HepG2 (cell line): Measurements from ENCODE around the gene BATF2. TPM values are rescaled to one million over a fixed set of nuclear protein-coding genes. Genes with fewer than 3 reads are reported as not detected.

ENCODE experiments used
- ASH2L ChIP-seq: fragments of 300-600, 200-600 bp; sonication (generic); IDR thresholded peaks from 2 replicates; pipeline ENCODE4 v1.7.0; 2017; ENCODE audit warnings: low read depth, mild to moderate bottlenecking, moderate library complexity, mixed read lengths, low read length; ENCODE audit not compliant: insufficient read length
- KDM6A ChIP-seq: IDR thresholded peaks from 2 replicates; pipeline ENCODE4 v1.6.1; 2016; ENCODE audit warnings: low read depth
- MAFK ChIP-seq, 2 experiments: IDR thresholded peaks in 1 of 2; conservative IDR thresholded peaks in 1 of 2; 2 replicates each; pipeline ENCODE4 v1.6.1; 2011; ENCODE audit warnings: improper control_type of control experiment in 2 of 2, low read length in 2 of 2
- MED13 ChIP-seq: sonication (generic); formaldehyde crosslinking; IDR thresholded peaks from 2 replicates; pipeline ENCODE4 v1.5.0; 2020; ENCODE audit warnings: missing genetic modification reagents
- NFKB2 ChIP-seq: sonication (generic); formaldehyde crosslinking; IDR thresholded peaks from 2 replicates; pipeline ENCODE4 v1.4.0; 2020; ENCODE audit warnings: missing genetic modification reagents, borderline replicate concordance
- PAXIP1 ChIP-seq: sonication (generic); formaldehyde crosslinking; conservative IDR thresholded peaks from 2 replicates; pipeline ENCODE4 v1.4.0; 2020; ENCODE audit warnings: mild to moderate bottlenecking, missing genetic modification reagents, moderate library complexity
- RFX5 ChIP-seq: IDR thresholded peaks from 2 replicates; pipeline ENCODE4 v1.6.1; 2011; ENCODE audit warnings: low read depth, low read length, improper control_type of control experiment
- SIX1 ChIP-seq: sonication (generic); formaldehyde crosslinking; IDR thresholded peaks from 2 replicates; pipeline ENCODE4 v1.4.0; 2020; ENCODE audit warnings: missing genetic modification reagents, borderline replicate concordance
- TSC22D2 ChIP-seq: sonication (generic); formaldehyde crosslinking; IDR thresholded peaks from 2 replicates; pipeline ENCODE4 v1.5.1; 2020; ENCODE audit warnings: missing genetic modification reagents, mild to moderate bottlenecking, borderline replicate concordance
- ZNF180 ChIP-seq: sonication (generic); formaldehyde crosslinking; IDR thresholded peaks from 2 replicates; pipeline ENCODE4 v1.4.0; 2020; ENCODE audit warnings: low read depth, missing genetic modification reagents, borderline replicate concordance
- ZNF207 ChIP-seq: fragments of 450-650 bp; IDR thresholded peaks from 2 replicates; pipeline ENCODE4 v1.6.1; 2016; ENCODE audit warnings: antibody characterized with exemption, borderline replicate concordance
- ZNF230 ChIP-seq: sonication (generic); formaldehyde crosslinking; IDR thresholded peaks from 2 replicates; pipeline ENCODE4 v1.4.0; 2020; ENCODE audit warnings: mild to moderate bottlenecking, missing genetic modification reagents
- ZNF274 ChIP-seq: sonication (generic); formaldehyde crosslinking; IDR thresholded peaks from 2 replicates; pipeline ENCODE4 v1.5.1; 2020; ENCODE audit warnings: mild to moderate bottlenecking, missing genetic modification reagents
- ZNF318 ChIP-seq: sonication (generic); formaldehyde crosslinking; IDR thresholded peaks from 2 replicates; pipeline ENCODE4 v1.4.0; 2020; ENCODE audit warnings: mild to moderate bottlenecking, missing genetic modification reagents
- ZNF34 ChIP-seq: sonication (generic); formaldehyde crosslinking; IDR thresholded peaks from 2 replicates; pipeline ENCODE4 v1.4.0; 2020; ENCODE audit warnings: mild to moderate bottlenecking, missing genetic modification reagents, borderline replicate concordance
- polyA plus RNA-seq, 8 experiments: library from polyadenylated mRNA; depleted of rRNA in 3 of 8; stranded (reverse) in 7 of 8; unstranded in 1 of 8; fragments of >200 nt; fragmentation: Illumina TruSeq in 4 of 8; extraction: Trizol in 4 of 8; gene quantifications; 2 replicates each; pipeline versions ENCODE4 v1.2.1 to v1.2.3, GENCODE V29; 2011 to 2016; ENCODE audit warnings: low read depth in 4 of 8, missing spikeins in 1 of 8, mixed read lengths in 1 of 8; ENCODE audit not compliant: insufficient read depth in 1 of 8
- total RNA-seq, 5 experiments: library from RNA; depleted of rRNA; stranded (reverse); fragments of >200 nt; fragmentation: Illumina TruSeq; extraction: Trizol; gene quantifications; 2 replicates each; pipeline ENCODE4 v1.2.3, GENCODE V29; 2016; ENCODE audit warnings: low read depth in 1 of 5
- TF ChIP-seq, protein P1 (sequence below): sonication (generic); formaldehyde crosslinking; IDR thresholded peaks from 2 replicates; pipeline ENCODE4 v1.4.0; 2020; ENCODE audit warnings: missing genetic modification reagents
- TF ChIP-seq, protein P2 (sequence below): IDR thresholded peaks from 2 replicates; pipeline ENCODE4 v1.6.1; 2012; ENCODE audit warnings: inconsistent platforms

The BATF2 gene
- total and polyA plus RNA-seq, 2 of the 13 experiments (the other 11 are each of a cell fraction or from before 2014, with no cell fraction given) = 2.8 to 3.9 TPM

GRCh38 chr11:64998141-64998540 lies 1.4 kb upstream of the BATF2 start (continued):
- TF ChIP-seq PAXIP1 (0 out of 2 replicates have a peak, but pooled peaks have one; percentile 10), ZNF318 (CRISPR knock-in tag) (no peak), MED13 (CRISPR knock-in tag) (no peak), ZNF180 (CRISPR knock-in tag) (no peak), NFKB2 (CRISPR knock-in tag) (no peak), SIX1 (CRISPR knock-in tag) (no peak), ASH2L (peak; percentile 12), ZNF274 (CRISPR knock-in tag) (no peak), ZNF230 (CRISPR knock-in tag) (no peak), ZNF207 (no peak), ZNF34 (CRISPR knock-in tag) (no peak), TSC22D2 (CRISPR knock-in tag) (0 out of 2 replicates have a peak, but pooled peaks have one; percentile 32), KDM6A (no peak), MAFK (conservative IDR thresholded peaks at IDR 0.05 in 1 of 2, IDR thresholded peaks at IDR 0.05 in 1 of 2; ENCODE audit: low read length in 2 of 2) (no peak), RFX5 (no peak)
- TF ChIP-seq, protein P1, sequence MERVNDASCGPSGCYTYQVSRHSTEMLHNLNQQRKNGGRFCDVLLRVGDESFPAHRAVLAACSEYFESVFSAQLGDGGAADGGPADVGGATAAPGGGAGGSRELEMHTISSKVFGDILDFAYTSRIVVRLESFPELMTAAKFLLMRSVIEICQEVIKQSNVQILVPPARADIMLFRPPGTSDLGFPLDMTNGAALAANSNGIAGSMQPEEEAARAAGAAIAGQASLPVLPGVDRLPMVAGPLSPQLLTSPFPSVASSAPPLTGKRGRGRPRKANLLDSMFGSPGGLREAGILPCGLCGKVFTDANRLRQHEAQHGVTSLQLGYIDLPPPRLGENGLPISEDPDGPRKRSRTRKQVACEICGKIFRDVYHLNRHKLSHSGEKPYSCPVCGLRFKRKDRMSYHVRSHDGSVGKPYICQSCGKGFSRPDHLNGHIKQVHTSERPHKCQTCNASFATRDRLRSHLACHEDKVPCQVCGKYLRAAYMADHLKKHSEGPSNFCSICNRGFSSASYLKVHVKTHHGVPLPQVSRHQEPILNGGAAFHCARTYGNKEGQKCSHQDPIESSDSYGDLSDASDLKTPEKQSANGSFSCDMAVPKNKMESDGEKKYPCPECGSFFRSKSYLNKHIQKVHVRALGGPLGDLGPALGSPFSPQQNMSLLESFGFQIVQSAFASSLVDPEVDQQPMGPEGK (CRISPR knock-in tag) = peak; percentile 40
- TF ChIP-seq, protein P2, sequence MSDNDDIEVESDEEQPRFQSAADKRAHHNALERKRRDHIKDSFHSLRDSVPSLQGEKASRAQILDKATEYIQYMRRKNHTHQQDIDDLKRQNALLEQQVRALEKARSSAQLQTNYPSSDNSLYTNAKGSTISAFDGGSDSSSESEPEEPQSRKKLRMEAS = 0 out of 2 replicates have a peak, but pooled peaks have one; percentile 25
